Measurements from ENCODE around the gene ZNF276.

The ZNF276 gene

GRCh38 chr16:89738072-89738377, 16.7 kb downstream of the ZNF276 start:
- no peaks in the 10 kb centered on the region for H3K9me3 ChIP-seq (ENCODE audit: control insufficient read depth, low read length)
- H3K4me1 ChIP-seq (ENCODE audit: control insufficient read depth, insufficient read depth, low read length): no peaks in the 10 kb centered on the region
- peaks cover 29% of the 10 kb centered on the region for H3K36me3 ChIP-seq (ENCODE audit: control insufficient read depth, insufficient read depth, low read length)
- H3K9ac ChIP-seq (ENCODE audit: low read length): no peak overlapping the region
- no peak overlapping the region for H3K4me3 ChIP-seq (ENCODE audit: low read length)
- H3K27me3 ChIP-seq (ENCODE audit: control insufficient read depth, insufficient read depth, low read length): no peaks in the 10 kb centered on the region

GRCh38 chr16:89738538-89739317, 17.4 kb downstream of the ZNF276 start:
- Histone ChIP-seq H3K4me1 (ENCODE audit: control insufficient read depth, insufficient read depth, low read length) (no peaks in the 10 kb centered on the region), H3K9ac (ENCODE audit: low read length) (no peak overlapping the region), H3K27me3 (ENCODE audit: control insufficient read depth, insufficient read depth, low read length) (no peaks in the 10 kb centered on the region), H3K36me3 (ENCODE audit: control insufficient read depth, insufficient read depth, low read length) (peaks cover 24% of the 10 kb centered on the region), H3K4me3 (ENCODE audit: low read length) (no peak overlapping the region), H3K9me3 (ENCODE audit: control insufficient read depth, low read length) (no peaks in the 10 kb centered on the region)

GRCh38 chr16:89739383-89739782, 18.0 kb downstream of the ZNF276 start:
- no peaks in the 10 kb centered on the region for H3K4me1 ChIP-seq (ENCODE audit: control insufficient read depth, insufficient read depth, low read length)
- no peak overlapping the region for H3K4me3 ChIP-seq (ENCODE audit: low read length)
- peaks cover 22% of the 10 kb centered on the region for H3K36me3 ChIP-seq (ENCODE audit: control insufficient read depth, insufficient read depth, low read length)
- no peak overlapping the region for H3K9ac ChIP-seq (ENCODE audit: low read length)
- H3K9me3 ChIP-seq (ENCODE audit: control insufficient read depth, low read length): no peaks in the 10 kb centered on the region
- H3K27me3 ChIP-seq (ENCODE audit: control insufficient read depth, insufficient read depth, low read length): no peaks in the 10 kb centered on the region

- H3K4me1 ChIP-seq (ENCODE audit: control insufficient read depth, insufficient read depth, low read length): no peaks in the 10 kb centered on the region
- peaks cover 22% of the 10 kb centered on the region for H3K36me3 ChIP-seq (ENCODE audit: control insufficient read depth, insufficient read depth, low read length)
- H3K27me3 ChIP-seq (ENCODE audit: control insufficient read depth, insufficient read depth, low read length): no peaks in the 10 kb centered on the region
Measured at GRCh38 chr16:89741342-89742014, 20.1 kb downstream of the ZNF276 start.

GRCh38 chr16:89742948-89743347, 21.6 kb downstream of the ZNF276 start:
- H3K36me3 ChIP-seq (ENCODE audit: control insufficient read depth, insufficient read depth, low read length): peaks cover 16% of the 10 kb centered on the region
- no peak overlapping the region for H3K9ac ChIP-seq (ENCODE audit: low read length)
- no peaks in the 10 kb centered on the region for H3K9me3 ChIP-seq (ENCODE audit: control insufficient read depth, low read length)
- H3K4me1 ChIP-seq (ENCODE audit: control insufficient read depth, insufficient read depth, low read length): no peaks in the 10 kb centered on the region
- H3K4me3 ChIP-seq (ENCODE audit: low read length): no peak overlapping the region
- no peaks in the 10 kb centered on the region for H3K27me3 ChIP-seq (ENCODE audit: control insufficient read depth, insufficient read depth, low read length)

More at GRCh38 chr16:89741342-89742014, 20.1 kb downstream of the ZNF276 start:
- no peak overlapping the region for H3K4me3 ChIP-seq (ENCODE audit: low read length)
- H3K9me3 ChIP-seq (ENCODE audit: control insufficient read depth, low read length): no peaks in the 10 kb centered on the region
- H3K9ac ChIP-seq (ENCODE audit: low read length): no peak overlapping the region

- H3K36me3 ChIP-seq (ENCODE audit: control insufficient read depth, insufficient read depth, low read length): no peaks in the 10 kb centered on the region
Measured at GRCh38 chr16:89744813-89745212, 23.5 kb downstream of the ZNF276 start.

GRCh38 chr16:89746043-89746442, 24.7 kb downstream of the ZNF276 start:
- Histone ChIP-seq H3K36me3 (ENCODE audit: control insufficient read depth, insufficient read depth, low read length) (no peaks in the 10 kb centered on the region), H3K4me1 (ENCODE audit: control insufficient read depth, insufficient read depth, low read length) (peaks cover 9% of the 10 kb centered on the region), H3K4me3 (ENCODE audit: low read length) (no peak overlapping the region), H3K27me3 (ENCODE audit: control insufficient read depth, insufficient read depth, low read length) (no peaks in the 10 kb centered on the region), H3K9me3 (ENCODE audit: control insufficient read depth, low read length) (no peaks in the 10 kb centered on the region), H3K9ac (ENCODE audit: low read length) (no peak overlapping the region)

More at GRCh38 chr16:89744813-89745212, 23.5 kb downstream of the ZNF276 start:
- Histone ChIP-seq H3K4me3 (ENCODE audit: low read length) (no peak overlapping the region), H3K27me3 (ENCODE audit: control insufficient read depth, insufficient read depth, low read length) (no peaks in the 10 kb centered on the region), H3K9me3 (ENCODE audit: control insufficient read depth, low read length) (no peaks in the 10 kb centered on the region), H3K4me1 (ENCODE audit: control insufficient read depth, insufficient read depth, low read length) (peaks cover 7% of the 10 kb centered on the region), H3K9ac (ENCODE audit: low read length) (no peak overlapping the region)

- Histone ChIP-seq H3K9me3 (ENCODE audit: control insufficient read depth, low read length) (no peaks in the 10 kb centered on the region), H3K9ac (ENCODE audit: low read length) (no peak overlapping the region), H3K36me3 (ENCODE audit: control insufficient read depth, insufficient read depth, low read length) (no peaks in the 10 kb centered on the region), H3K27me3 (ENCODE audit: control insufficient read depth, insufficient read depth, low read length) (no peaks in the 10 kb centered on the region), H3K4me3 (ENCODE audit: low read length) (no peak overlapping the region), H3K4me1 (ENCODE audit: control insufficient read depth, insufficient read depth, low read length) (peaks cover 9% of the 10 kb centered on the region)
Measured at GRCh38 chr16:89748076-89748475, 26.7 kb downstream of the ZNF276 start.

- Histone ChIP-seq H3K4me3 (ENCODE audit: low read length) (no peak overlapping the region), H3K36me3 (ENCODE audit: control insufficient read depth, insufficient read depth, low read length) (no peaks in the 10 kb centered on the region), H3K4me1 (ENCODE audit: control insufficient read depth, insufficient read depth, low read length) (peaks cover 9% of the 10 kb centered on the region), H3K9me3 (ENCODE audit: control insufficient read depth, low read length) (no peaks in the 10 kb centered on the region), H3K9ac (ENCODE audit: low read length) (no peak overlapping the region), H3K27me3 (ENCODE audit: control insufficient read depth, insufficient read depth, low read length) (no peaks in the 10 kb centered on the region)
Measured at GRCh38 chr16:89748921-89749320, 27.6 kb downstream of the ZNF276 start.

GRCh38 chr16:89749637-89750036, 28.3 kb downstream of the ZNF276 start:
- H3K27me3 ChIP-seq (ENCODE audit: control insufficient read depth, insufficient read depth, low read length): no peaks in the 10 kb centered on the region
- H3K9me3 ChIP-seq (ENCODE audit: control insufficient read depth, low read length): no peaks in the 10 kb centered on the region
- H3K36me3 ChIP-seq (ENCODE audit: control insufficient read depth, insufficient read depth, low read length): no peaks in the 10 kb centered on the region
- peaks cover 9% of the 10 kb centered on the region for H3K4me1 ChIP-seq (ENCODE audit: control insufficient read depth, insufficient read depth, low read length)
- H3K9ac ChIP-seq (ENCODE audit: low read length): no peak overlapping the region
- no peak overlapping the region for H3K4me3 ChIP-seq (ENCODE audit: low read length)

- H3K4me3 ChIP-seq (ENCODE audit: low read length): no peak overlapping the region
- no peak overlapping the region for H3K9ac ChIP-seq (ENCODE audit: low read length)
- H3K9me3 ChIP-seq (ENCODE audit: control insufficient read depth, low read length): no peaks in the 10 kb centered on the region
- no peaks in the 10 kb centered on the region for H3K27me3 ChIP-seq (ENCODE audit: control insufficient read depth, insufficient read depth, low read length)
- no peaks in the 10 kb centered on the region for H3K36me3 ChIP-seq (ENCODE audit: control insufficient read depth, insufficient read depth, low read length)
- peaks cover 12% of the 10 kb centered on the region for H3K4me1 ChIP-seq (ENCODE audit: control insufficient read depth, insufficient read depth, low read length)
Measured at GRCh38 chr16:89759746-89760340, 38.5 kb downstream of the ZNF276 start.

GRCh38 chr16:89761304-89761922, 40.1 kb downstream of the ZNF276 start:
- Histone ChIP-seq H3K4me1 (ENCODE audit: control insufficient read depth, insufficient read depth, low read length) (peaks cover 20% of the 10 kb centered on the region), H3K4me3 (ENCODE audit: low read length) (no peak overlapping the region), H3K9ac (ENCODE audit: low read length) (no peak overlapping the region), H3K9me3 (ENCODE audit: control insufficient read depth, low read length) (no peaks in the 10 kb centered on the region), H3K27me3 (ENCODE audit: control insufficient read depth, insufficient read depth, low read length) (no peaks in the 10 kb centered on the region), H3K36me3 (ENCODE audit: control insufficient read depth, insufficient read depth, low read length) (no peaks in the 10 kb centered on the region)
